IPS-18a (cell line): Measurements from ENCODE around the gene TP63.

ENCODE experiments used
- H3K27ac ChIP-seq: one replicate; pipeline ENCODE4 v1.5.1; 2013; ENCODE audit warnings: low read length
- H3K27me3 ChIP-seq: one replicate; pipeline ENCODE4 v1.6.1; 2013; ENCODE audit warnings: mild to moderate bottlenecking, low read length; ENCODE audit not compliant: control insufficient read depth, insufficient read depth
- H3K36me3 ChIP-seq: one replicate; pipeline ENCODE4 v1.6.1; 2013; ENCODE audit warnings: low read depth, low read length; ENCODE audit not compliant: control insufficient read depth
- H3K4me1 ChIP-seq: one replicate; pipeline ENCODE4 v1.6.1; 2013; ENCODE audit warnings: low read depth, low read length; ENCODE audit not compliant: control insufficient read depth
- H3K4me3 ChIP-seq: one replicate; pipeline ENCODE4 v1.5.1; 2013; ENCODE audit warnings: low read length
- H3K9ac ChIP-seq: one replicate; pipeline ENCODE4 v1.6.1; 2013; ENCODE audit warnings: mild to moderate bottlenecking, low read length, moderate library complexity
- H3K9me3 ChIP-seq: one replicate; pipeline ENCODE4 v1.6.1; 2013; ENCODE audit warnings: low read depth, low read length; ENCODE audit not compliant: control insufficient read depth

TP63 gene

DNA sequence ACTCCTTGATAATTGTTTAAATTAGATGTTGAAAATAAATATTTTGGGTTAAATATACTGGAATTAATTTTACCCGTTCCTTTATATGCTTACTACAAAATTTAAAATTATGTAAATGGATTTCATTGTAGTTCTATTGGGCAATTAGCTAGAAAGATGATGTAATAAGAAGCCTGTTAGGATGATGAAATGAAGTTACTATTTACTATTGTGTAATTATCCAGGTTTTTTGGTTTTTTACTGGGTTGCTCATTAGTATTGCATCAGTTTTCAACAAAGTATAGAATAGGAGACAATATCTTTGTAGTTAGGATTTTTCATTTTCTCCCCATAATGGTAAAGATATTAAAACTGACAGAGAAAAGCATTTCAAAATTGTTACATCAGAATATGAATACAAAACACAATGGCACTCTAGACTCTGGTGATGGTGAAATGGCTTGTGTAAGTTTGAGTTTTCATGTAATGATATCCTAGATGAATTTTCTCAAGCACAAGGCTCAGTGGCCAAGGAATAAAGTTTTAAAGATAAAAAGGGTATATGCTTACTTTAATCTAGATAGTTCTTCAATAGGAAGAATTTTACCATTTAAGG, 267.5 kb downstream of the TP63 start:
- Histone ChIP-seq H3K4me3 (no peak overlapping the region), H3K36me3 (no peaks in the 10 kb centered on the region), H3K27ac (no peak overlapping the region), H3K9me3 (no peaks in the 10 kb centered on the region), H3K9ac (no peak overlapping the region), H3K27me3 (no peaks in the 10 kb centered on the region), H3K4me1 (no peaks in the 10 kb centered on the region)

DNA sequence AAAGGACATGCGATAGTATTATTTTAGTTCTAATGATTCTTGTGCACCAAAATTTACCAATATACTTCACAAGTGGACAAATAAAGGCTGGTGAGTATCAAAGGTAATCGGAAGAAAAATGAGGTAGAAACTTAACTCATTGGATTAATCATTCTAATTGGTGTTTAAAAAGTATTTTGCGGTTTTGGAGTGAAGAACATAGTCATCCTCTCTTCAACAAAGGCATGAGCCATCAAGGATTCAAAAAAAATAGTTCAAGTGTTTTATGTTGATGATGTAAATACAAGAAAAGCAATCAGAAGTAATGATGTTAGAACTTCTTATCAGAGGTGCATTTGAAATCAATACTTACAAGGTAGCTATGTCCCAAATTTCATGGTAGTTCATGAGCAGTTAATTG, 268.0 kb downstream of the TP63 start:
- H3K27ac ChIP-seq, result no peak overlapping the region
- no peak overlapping the region for H3K9ac ChIP-seq
- H3K36me3 ChIP-seq, result no peaks in the 10 kb centered on the region
- no peaks in the 10 kb centered on the region for H3K4me1 ChIP-seq
- H3K4me3 ChIP-seq, result no peak overlapping the region
- no peaks in the 10 kb centered on the region for H3K9me3 ChIP-seq
- no peaks in the 10 kb centered on the region for H3K27me3 ChIP-seq

DNA sequence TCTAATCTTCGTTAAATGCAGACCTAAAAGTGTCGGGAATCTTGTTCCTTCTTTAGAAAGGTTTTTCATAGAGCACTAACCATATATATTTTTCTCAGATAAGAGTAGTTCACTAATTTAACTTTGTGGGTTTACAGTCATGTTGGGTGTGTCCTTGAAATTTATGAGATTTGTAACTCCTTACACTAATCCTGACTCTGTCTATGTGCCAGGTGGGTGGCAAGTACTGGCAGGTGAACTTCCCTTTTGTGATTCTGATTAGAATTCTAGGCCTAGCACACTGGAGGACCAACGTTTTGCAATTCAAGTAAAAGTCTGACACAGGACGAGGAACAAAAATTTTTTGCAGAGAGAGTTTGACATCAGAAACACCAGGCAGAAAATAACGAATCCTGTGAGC, 269.4 kb downstream of the TP63 start:
- Histone ChIP-seq H3K27ac (no peak overlapping the region), H3K27me3 (no peaks in the 10 kb centered on the region), H3K4me1 (no peaks in the 10 kb centered on the region), H3K4me3 (no peak overlapping the region), H3K9me3 (no peaks in the 10 kb centered on the region), H3K36me3 (no peaks in the 10 kb centered on the region), H3K9ac (no peak overlapping the region)

DNA sequence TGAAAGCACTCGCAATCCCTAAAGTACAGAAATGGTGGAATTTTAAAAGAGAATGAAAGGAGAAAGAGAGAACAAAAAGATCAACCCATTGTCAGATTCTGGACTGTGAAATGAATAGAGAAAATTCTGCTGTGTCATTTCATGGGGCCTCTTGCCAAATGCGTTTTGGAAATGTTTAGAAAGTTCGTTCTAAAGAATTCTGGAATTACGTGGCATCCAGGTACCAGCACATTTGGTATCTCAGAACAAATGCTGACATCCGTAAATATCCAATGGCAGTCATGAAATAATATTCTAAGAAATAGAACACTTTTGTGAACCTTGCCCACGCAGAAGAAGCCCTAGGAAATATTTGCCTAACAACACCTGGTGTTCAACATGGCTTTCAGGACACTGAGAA, 270.3 kb downstream of the TP63 start:
- H3K27me3 ChIP-seq, result no peaks in the 10 kb centered on the region
- no peak overlapping the region for H3K27ac ChIP-seq
- no peaks in the 10 kb centered on the region for H3K4me1 ChIP-seq
- no peaks in the 10 kb centered on the region for H3K36me3 ChIP-seq
- no peak overlapping the region for H3K4me3 ChIP-seq
- H3K9ac ChIP-seq, result no peak overlapping the region
- H3K9me3 ChIP-seq, result no peaks in the 10 kb centered on the region

DNA sequence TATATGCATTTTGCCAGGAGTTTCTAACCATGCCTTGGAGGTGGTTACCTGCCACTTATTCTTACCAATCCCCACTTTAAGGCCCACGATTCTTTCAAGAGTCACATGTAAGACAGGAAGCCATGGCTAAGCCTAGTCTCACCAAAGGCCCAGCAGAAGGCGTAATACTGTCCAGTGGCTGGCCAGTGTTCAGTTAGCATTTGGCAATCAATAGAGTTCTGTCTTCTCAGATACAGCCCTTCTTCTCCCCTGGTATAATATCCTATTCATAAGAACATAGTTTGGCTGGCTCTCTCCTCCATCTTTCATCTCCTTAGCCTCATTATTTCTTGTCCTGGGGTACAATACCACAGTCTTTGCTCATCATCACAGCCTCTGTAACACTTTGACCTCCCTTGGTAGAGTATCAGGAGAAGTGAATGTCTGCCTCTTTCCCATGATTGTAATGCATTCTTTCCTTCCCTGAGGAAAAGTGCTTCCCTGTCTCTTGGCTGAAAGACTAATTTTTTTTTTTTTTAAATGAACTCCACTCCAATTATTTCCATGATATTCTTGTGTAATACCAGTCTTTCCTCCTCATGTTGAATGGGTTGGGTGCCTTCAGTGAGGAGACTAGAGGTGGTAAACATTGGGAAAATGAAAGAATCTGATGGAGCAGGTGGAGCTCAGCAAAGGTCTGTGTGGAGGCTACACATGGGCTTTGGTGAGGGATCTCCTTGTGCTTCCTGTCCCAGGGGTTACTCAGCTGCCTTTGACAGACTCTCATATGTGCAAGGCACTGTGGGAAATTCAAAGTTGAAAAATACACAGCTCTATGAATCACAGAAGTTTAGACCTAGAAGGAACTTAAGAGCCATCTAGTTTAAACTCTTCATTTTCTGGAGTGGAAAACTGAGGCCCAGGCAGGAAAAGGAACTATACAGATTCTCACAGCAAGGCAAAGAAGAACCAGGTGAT, 271.3 kb downstream of the TP63 start:
- Histone ChIP-seq H3K4me1 (no peaks in the 10 kb centered on the region), H3K4me3 (no peak overlapping the region), H3K9me3 (no peaks in the 10 kb centered on the region), H3K27me3 (no peaks in the 10 kb centered on the region), H3K9ac (no peak overlapping the region), H3K27ac (no peak overlapping the region), H3K36me3 (no peaks in the 10 kb centered on the region)

DNA sequence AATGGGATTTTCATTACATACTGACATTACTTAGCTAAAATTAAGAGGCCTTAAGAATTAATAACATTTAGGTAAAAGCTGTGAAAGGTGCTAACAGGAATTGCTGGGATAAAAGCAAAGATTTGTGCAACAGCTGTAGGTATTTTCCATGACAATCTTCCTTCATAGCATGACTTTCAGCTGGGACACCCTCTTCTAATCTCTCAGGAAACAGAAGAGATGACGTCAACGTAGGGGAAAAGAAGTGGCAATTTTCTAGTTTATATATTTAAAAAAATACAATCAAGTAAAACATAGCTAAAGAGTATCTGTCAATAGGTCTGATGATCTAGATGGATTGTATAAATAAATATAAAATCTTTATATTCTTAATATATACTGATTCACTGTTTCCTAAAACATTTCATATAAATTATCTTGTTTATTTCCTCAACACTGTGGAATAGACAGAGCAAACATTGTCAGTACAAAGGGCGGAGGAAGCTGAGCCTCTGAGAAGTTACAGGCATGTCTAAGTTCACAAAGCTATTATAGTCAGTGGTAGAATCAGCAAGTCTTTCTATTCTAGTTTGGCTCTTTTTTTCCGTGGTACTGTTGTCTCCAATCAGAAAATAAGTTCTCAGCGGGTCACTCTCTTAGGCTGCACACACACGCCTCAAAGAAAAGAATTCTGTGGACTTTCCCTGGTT, 272.5 kb downstream of the TP63 start:
- Histone ChIP-seq H3K4me3 (no peak overlapping the region), H3K9me3 (no peaks in the 10 kb centered on the region), H3K4me1 (no peaks in the 10 kb centered on the region), H3K27ac (no peak overlapping the region), H3K27me3 (no peaks in the 10 kb centered on the region), H3K36me3 (no peaks in the 10 kb centered on the region), H3K9ac (no peak overlapping the region)

DNA sequence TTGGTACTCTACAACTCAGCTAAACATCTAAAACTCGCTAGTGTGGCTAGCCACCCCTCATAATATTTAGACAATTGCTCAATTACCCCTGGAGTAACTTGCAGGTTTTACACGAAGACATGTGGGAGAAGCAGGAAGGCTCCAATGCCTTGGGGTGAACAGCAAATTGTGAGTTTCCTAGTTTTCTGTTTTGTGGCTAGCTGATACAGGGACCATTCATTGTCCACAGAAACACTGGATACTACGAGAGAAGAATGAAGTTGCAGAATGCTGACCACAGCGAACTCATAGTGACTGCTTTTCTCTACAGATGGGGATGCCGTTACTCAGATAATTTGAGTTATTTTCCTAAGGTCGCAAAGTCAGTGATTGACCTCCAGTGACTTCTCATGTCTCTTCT, 276.6 kb downstream of the TP63 start:
- H3K27ac ChIP-seq, result no peak overlapping the region
- no peaks in the 10 kb centered on the region for H3K4me1 ChIP-seq
- no peaks in the 10 kb centered on the region for H3K36me3 ChIP-seq
- no peaks in the 10 kb centered on the region for H3K27me3 ChIP-seq
- H3K4me3 ChIP-seq, result no peak overlapping the region
- H3K9me3 ChIP-seq, result no peaks in the 10 kb centered on the region
- H3K9ac ChIP-seq, result no peak overlapping the region

DNA sequence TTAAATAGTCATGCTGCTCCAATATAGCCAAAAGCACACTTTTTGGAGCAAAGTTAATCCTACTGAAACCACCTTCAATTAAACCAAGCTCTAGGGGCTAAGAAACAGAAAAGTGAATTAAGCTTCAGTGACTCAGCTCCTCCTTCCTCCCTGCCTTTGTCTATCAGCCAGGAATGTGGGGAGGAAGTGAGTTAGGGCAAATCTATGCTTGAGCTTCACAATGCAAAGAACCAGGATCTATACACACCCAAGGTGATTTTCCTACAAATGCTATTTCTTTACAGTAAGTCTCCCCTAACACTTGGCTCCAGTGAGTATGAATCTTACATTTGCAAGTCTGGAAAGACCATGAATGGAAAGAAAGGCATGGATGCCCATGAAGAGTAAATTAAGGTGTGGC, 277.5 kb downstream of the TP63 start:
- Histone ChIP-seq H3K27ac (no peak overlapping the region), H3K4me3 (no peak overlapping the region), H3K36me3 (no peaks in the 10 kb centered on the region), H3K4me1 (no peaks in the 10 kb centered on the region), H3K9ac (no peak overlapping the region), H3K9me3 (no peaks in the 10 kb centered on the region), H3K27me3 (no peaks in the 10 kb centered on the region)

DNA sequence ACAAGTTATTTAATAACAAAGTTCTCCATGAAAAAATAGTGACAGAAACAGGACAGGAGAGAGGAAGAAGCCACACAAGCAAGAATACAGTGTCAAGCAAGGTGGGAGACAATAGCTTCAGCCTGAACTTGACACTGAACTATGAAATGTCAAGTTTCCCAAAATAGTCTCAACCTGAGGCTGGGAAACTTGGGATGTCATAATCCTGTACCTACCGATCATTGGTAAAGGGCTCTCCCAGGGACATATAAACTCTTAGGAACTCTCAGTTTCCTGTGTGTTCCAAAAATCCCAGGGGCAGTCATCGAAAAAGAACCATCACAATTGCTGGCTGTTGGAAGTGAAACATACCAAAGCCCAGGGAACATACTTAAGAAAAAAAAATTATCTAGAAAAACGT, 277.9 kb downstream of the TP63 start:
- H3K4me3 ChIP-seq, result no peak overlapping the region
- H3K9me3 ChIP-seq, result no peaks in the 10 kb centered on the region
- no peak overlapping the region for H3K27ac ChIP-seq
- no peak overlapping the region for H3K9ac ChIP-seq
- no peaks in the 10 kb centered on the region for H3K36me3 ChIP-seq
- H3K4me1 ChIP-seq, result no peaks in the 10 kb centered on the region
- H3K27me3 ChIP-seq, result no peaks in the 10 kb centered on the region

DNA sequence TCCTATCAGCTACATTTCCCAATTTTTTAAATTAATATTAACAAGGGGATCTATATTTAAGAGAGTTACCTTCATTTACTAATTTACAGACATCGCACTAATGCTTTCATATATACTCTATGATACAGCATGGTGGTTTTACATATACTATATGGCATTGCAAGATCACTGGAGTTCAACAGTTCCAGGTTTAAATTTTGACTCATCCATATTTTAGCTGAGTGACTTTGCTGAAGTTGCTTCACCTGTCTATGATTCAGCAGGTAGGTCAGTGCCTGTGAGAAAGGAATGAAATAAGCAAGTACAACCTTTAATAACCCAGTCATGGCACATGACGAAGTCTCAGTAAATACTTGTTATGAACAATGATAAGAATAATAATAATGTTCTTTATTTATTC, 278.4 kb downstream of the TP63 start:
- Histone ChIP-seq H3K9ac (no peak overlapping the region), H3K27me3 (no peaks in the 10 kb centered on the region), H3K36me3 (no peaks in the 10 kb centered on the region), H3K9me3 (no peaks in the 10 kb centered on the region), H3K4me1 (no peaks in the 10 kb centered on the region), H3K27ac (no peak overlapping the region), H3K4me3 (no peak overlapping the region)

DNA sequence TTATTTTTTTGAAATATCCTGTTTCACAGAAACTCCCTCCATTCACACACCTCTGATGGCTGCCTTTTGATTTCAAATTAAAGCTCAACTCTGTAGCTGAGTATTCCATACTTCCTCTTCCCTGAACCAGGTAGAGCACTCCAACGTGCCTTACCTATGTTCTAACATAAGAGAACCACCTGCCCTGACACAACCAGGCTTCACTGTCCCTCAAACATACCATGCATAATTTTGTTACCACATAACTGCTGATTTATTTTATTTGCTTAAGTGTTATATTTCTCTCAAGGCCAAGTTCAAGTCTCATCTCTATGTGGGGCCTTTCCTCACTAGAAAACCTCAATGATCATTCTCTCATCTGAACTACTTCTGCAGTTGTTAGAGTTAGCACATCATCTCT, 279.8 kb downstream of the TP63 start:
- Histone ChIP-seq H3K9me3 (no peaks in the 10 kb centered on the region), H3K4me1 (no peaks in the 10 kb centered on the region), H3K9ac (no peak overlapping the region), H3K36me3 (no peaks in the 10 kb centered on the region), H3K27ac (no peak overlapping the region), H3K4me3 (no peak overlapping the region), H3K27me3 (no peaks in the 10 kb centered on the region)
